CD4-positive, alpha-beta T cell treated with Interleukin-4 for 1 hour (primary cell): Measurements from ENCODE around the gene POLR2H.
"Not testable (repeated sequence)": the region's sequence is repeated elsewhere in the genome, so short reads cannot be mapped to it uniquely, and the experiment has no call there.

Experiments
- DNase-seq, 2 donors: peaks; one replicate each; pipeline ENCODE4 v3.0.0-alpha.2; 2020 to 2022

POLR2H gene

GRCh38 chr3:184335661-184336546, 25.6 kb upstream of the POLR2H start:
- DNase-seq, result peak; percentile 88 to 91

GRCh38 chr3:184336547-184337398, 24.7 kb upstream of the POLR2H start:
- no peak for DNase-seq

GRCh38 chr3:184337399-184337714, 24.2 kb upstream of the POLR2H start, which contains the start of gene FAM131A:
Gene FAM131A (plus strand): TSS chr3:184337600. CDS start chr3:184337631, 31 bp downstream.
- DNase-seq, result no peak

GRCh38 chr3:184337981-184338380, 23.5 kb upstream of the POLR2H start:
- no peak for DNase-seq

GRCh38 chr3:184338511-184338945, 23.0 kb upstream of the POLR2H start:
- DNase-seq, result peak in 1 of 2 donors; percentile 26

- no peak for DNase-seq
Observed at GRCh38 chr3:184339001-184339400, 22.5 kb upstream of the POLR2H start.

- DNase-seq, result not testable (repeated sequence)
Observed at GRCh38 chr3:184339451-184340135, 21.9 kb upstream of the POLR2H start.

GRCh38 chr3:184341925-184342324, 19.6 kb upstream of the POLR2H start:
- DNase-seq, result no peak

GRCh38 chr3:184343200-184343876, 18.2 kb upstream of the POLR2H start:
- no peak for DNase-seq

- no peak for DNase-seq
Observed at GRCh38 chr3:184344579-184345316, 16.8 kb upstream of the POLR2H start.

- DNase-seq, result no peak
Observed at GRCh38 chr3:184345317-184346144, 16.0 kb upstream of the POLR2H start.

GRCh38 chr3:184346480-184347190, 14.9 kb upstream of the POLR2H start:
- no peak for DNase-seq

- DNase-seq, result no peak
Observed at GRCh38 chr3:184347321-184348056, 14.0 kb upstream of the POLR2H start.

GRCh38 chr3:184348057-184348382, 13.5 kb upstream of the POLR2H start:
- DNase-seq, result no peak

GRCh38 chr3:184349563-184350470, 11.7 kb upstream of the POLR2H start:
- DNase-seq, result no peak

- DNase-seq, result no peak
Observed at GRCh38 chr3:184350618-184351017, 10.9 kb upstream of the POLR2H start.

GRCh38 chr3:184351511-184352148, 9.9 kb upstream of the POLR2H start:
- DNase-seq, result no peak
